LNCAP (cell line): ENCODE data around the gene GBP5.

ENCODE experiments used
- TF ChIP-seq, protein P1 (sequence below): fragments of 450-650 bp; IDR thresholded peaks from 2 replicates; pipeline ENCODE4 v1.5.1; 2017; ENCODE audit warnings: mild to moderate bottlenecking

GBP5 gene

DNA sequence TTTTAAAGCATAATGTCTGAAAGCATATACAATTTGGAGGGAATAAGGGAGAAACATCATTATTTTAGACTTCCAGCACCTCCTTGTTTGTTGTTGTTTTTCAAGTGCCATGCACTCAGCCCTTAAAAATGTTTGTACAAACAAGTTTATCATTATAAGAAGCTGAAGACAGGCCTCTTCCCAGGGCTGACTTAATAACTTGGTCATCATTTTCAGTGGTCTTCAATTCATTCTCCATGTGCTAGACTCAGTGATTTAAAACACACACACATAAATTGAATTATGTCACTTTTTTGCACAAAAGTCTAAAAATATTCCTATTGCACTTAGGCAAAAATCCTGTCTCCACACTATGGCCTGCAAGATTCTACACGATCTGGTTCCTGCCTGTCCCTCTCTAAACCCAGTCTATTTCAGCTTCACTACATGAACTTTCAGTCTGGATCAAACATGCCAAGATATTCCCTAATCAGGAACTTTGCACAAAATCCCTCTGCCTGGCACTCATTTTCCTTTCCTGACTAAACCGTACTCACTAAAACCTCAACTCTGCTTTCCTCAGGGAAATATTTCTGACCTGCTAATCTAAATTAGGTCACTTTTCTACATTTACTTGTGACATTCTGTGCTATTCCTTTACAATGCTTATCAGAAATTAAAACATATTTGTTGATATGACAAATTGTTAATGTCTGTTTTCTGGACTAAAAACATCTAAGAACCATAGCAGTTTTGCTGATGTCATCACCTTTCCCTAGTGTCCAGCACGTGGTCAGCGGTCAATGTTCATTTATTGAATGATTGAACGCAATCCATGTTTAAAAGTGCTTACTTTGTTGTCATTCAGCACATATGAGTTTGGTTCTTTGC is 14.8 kb upstream of the GBP5 start:
- TF ChIP-seq, protein P1, sequence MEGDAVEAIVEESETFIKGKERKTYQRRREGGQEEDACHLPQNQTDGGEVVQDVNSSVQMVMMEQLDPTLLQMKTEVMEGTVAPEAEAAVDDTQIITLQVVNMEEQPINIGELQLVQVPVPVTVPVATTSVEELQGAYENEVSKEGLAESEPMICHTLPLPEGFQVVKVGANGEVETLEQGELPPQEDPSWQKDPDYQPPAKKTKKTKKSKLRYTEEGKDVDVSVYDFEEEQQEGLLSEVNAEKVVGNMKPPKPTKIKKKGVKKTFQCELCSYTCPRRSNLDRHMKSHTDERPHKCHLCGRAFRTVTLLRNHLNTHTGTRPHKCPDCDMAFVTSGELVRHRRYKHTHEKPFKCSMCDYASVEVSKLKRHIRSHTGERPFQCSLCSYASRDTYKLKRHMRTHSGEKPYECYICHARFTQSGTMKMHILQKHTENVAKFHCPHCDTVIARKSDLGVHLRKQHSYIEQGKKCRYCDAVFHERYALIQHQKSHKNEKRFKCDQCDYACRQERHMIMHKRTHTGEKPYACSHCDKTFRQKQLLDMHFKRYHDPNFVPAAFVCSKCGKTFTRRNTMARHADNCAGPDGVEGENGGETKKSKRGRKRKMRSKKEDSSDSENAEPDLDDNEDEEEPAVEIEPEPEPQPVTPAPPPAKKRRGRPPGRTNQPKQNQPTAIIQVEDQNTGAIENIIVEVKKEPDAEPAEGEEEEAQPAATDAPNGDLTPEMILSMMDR, result no peak

DNA sequence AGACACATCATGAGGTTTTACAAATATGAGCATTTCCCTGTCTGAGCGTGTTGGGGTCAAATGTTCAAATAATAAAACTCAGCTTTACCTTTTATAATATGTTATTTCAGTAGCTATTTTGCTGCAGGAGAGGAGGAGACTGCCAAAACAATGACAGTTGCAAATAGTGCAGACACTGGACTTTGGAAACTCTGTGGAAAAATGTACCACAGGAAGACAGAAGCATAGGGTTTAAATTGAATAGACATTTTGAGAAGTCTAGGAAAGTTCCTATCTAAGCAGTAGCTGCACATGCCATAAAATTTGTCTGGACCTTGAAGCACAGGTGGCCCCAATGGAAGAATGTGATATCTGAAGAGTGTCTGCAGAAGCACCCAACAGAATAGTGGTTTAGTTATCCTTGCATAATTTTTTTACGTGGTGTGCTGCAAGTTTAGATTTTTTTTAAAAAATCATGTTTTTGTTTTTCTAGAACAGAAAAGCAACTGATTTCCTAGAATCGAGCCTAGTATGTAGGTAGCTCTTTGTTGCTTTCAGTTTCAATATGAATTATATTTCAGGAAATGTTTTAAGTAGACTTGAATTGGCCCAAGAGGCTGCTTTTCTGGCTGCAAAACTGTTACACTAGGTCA is 14.0 kb upstream of the GBP5 start:
- TF ChIP-seq, protein P1, result no peak

DNA sequence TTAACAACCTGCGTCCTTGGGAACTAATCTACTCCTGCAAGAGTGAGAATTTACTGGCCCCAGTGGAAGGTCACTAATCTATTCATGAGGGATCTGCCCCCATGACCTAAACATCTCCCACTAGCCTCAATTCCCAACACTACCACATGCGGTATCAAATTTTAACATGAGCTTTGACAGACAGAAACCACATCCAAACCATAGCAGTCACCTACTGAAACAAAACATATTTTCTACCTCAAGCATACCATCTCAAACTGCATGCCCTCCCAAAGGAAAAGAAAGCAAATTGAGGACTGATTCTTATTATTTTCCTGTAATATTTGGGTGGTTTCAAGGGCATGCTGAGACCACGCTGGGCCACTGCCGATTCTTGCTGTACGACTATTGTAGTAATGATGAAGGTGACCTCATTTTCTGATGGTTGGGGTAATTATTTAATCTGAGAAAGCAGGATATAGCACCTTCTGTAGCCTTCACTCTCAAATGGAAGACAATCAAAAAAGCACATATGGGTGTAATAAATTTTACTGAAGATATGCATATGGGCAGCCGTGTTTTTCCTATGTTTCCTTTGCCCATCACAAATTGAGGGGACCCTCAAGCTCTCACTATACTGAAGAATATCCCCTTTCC is 13.2 kb upstream of the GBP5 start:
- TF ChIP-seq, protein P1, result no peak

DNA sequence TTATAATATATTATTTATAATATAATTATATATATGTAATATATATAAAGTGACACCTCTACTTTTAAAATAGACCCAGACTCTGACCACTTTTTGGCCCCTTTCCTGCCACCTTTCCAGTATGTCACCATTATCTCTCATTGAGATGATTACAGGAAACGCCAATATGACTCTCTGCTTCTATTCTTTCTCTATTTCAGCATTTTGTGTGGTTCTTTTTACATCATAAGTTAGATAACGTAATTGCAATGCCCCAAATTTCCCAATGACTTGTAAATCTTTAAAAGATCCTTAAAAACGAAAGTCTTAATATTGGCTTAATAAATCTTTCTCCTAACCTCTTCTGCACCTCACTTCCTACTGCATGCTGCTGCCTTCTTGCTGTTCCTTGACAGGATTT is 8.1 kb upstream of the GBP5 start:
- TF ChIP-seq, protein P1, result no peak

DNA sequence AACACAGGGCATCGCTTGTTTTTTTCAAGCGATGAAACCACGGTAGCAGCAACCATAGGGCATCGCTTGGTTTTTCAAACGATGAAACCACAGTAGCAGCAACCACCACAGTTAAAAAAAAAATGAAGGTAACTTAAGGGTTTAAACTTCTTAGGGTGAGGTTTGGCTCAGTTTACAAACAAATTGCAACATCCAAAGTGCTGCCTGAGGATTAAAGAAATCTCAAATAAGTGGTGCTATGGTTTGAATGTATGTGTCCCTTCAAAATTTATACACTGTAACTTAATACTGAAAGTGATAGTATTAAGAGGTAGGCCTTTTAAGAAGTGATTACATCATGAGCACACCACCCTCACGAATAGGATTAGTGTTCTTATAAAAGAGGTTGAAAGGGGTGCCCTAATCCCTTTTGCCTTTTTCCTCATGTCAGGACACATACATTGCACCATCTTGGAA is 6.4 kb upstream of the GBP5 start:
- TF ChIP-seq, protein P1, result no peak

DNA sequence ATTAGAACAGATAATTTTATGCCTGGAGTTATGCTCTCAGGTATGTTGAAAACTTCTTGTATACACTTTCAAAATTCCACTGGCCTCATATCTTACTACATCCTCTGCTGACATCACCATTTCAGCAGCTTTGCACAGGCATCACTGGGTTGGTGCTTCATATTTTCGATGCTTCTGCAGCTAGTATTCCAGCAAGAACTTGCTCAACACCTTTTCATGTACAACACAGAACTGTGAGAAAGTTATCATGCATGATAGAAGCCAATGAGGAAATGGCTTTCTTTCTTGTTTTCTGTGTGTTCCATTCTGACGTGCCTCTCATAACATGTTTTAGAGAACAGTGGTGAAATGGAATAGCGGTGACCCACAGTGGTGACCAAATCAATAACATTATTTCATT is 5.1 kb upstream of the GBP5 start:
- TF ChIP-seq, protein P1, result no peak

DNA sequence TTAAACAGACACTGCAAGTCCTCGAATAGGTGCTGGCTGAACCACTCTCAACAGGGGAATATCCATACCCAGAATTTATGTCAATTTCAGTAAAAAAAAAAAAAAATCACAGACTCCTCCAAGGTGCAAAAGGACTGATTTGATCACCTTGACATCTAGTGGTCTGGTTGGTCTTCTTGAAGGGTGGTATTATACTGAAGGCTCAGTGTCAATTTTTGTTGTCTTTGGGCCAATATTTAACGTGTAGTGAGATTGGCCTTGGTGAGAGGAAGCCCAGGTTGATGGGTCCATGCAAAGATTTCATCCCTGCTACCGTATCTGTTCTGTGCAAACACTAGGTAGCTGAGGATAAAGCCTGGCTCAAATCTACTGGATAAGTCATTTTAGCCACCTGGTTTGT is 4.0 kb upstream of the GBP5 start:
- TF ChIP-seq, protein P1, result no peak
